HepG2 (cell line): Measurements from ENCODE around the gene RAB35. TPM values are rescaled to one million over a fixed set of nuclear protein-coding genes. Genes with fewer than 3 reads are reported as not detected.

ENCODE experiments used
- ATAC-seq: fragments of 200-7000 bp; cut with Tn5 transposase; 3 replicates; pipeline ENCODE4 v1.9.1; 2020; ENCODE audit warnings: mild to moderate bottlenecking, moderate library complexity
- BruUV-seq: library from RNA; stranded (reverse); fragments of 400-500 nt; replicated peaks from 2 replicates; lab custom pipeline; 2021; lab: Mats Ljungman, UMichigan
- CTCF ChIA-PET: fragments of 300-600 bp; formaldehyde crosslinking; extraction: SDS; loops from one replicate; lab custom pipeline; 2021; ENCODE audit warnings: low total read pairs, inconsistent platforms, low intra/inter-chr PET ratio; lab: Yijun Ruan, JAX
- POLR2A ChIA-PET: fragments of 350-600 bp; sonication (Branson Sonifier 250); formaldehyde crosslinking; loops from one replicate; lab custom pipeline; 2020; ENCODE audit warnings: antibody characterized with exemption, inconsistent platforms; lab: Yijun Ruan, JAX
- DNase-seq: peaks from one replicate; pipeline ENCODE4 v3.0.0-alpha.2; 2015; ENCODE audit warnings: low spot score
- FAIRE-seq: peaks from 3 replicates; lab custom pipeline; 2011; peaks lifted over from hg19 to GRCh38; lab: Jason Lieb, UNC
- H2AFZ ChIP-seq: one replicate; pipeline ENCODE4 v1.6.1; 2011; ENCODE audit warnings: low read length, inconsistent platforms
- H3K27ac ChIP-seq: fragments of 300-600 bp; 3 replicates; pipeline ENCODE4 v1.8.0; 2011; ENCODE audit warnings: mixed run types, mild to moderate bottlenecking, mixed read lengths, low read length, inconsistent platforms; ENCODE audit not compliant: insufficient read depth; ENCODE audit errors: extremely low read length
- H3K27me3 ChIP-seq, 2 experiments: fragments of 200-600 bp in 1 of 2; 2 replicates in 1 of 2; 3 replicates in 1 of 2; pipeline versions ENCODE4 v1.6.0 to v1.8.0; 2011; ENCODE audit warnings: low read length in 2 of 2, mild to moderate bottlenecking in 2 of 2, moderate library complexity in 2 of 2, inconsistent platforms in 1 of 2; ENCODE audit not compliant: insufficient read depth in 2 of 2, control insufficient read depth in 1 of 2
- H3K36me3 ChIP-seq, 2 experiments: fragments of 200-600 bp in 1 of 2; replicated peaks in 1 of 2; 2 replicates in 1 of 2; 3 replicates in 1 of 2; pipeline versions ENCODE4 v1.5.1 to v1.8.0; 2011; ENCODE audit warnings: low read length in 2 of 2, inconsistent platforms in 1 of 2; ENCODE audit not compliant: insufficient read depth in 2 of 2, control insufficient read depth in 1 of 2
- H3K4me1 ChIP-seq: 2 replicates; pipeline ENCODE4 v1.5.1; 2012; ENCODE audit warnings: low read length, inconsistent platforms; ENCODE audit not compliant: insufficient read depth
- H3K4me2 ChIP-seq: 2 replicates; pipeline ENCODE4 v1.6.0; 2011; ENCODE audit warnings: low read depth, low read length, inconsistent platforms
- H3K4me3 ChIP-seq, 3 experiments: fragments of 200-600 bp in 1 of 3; sonication (generic), shearing (Covaris generic) in 1 of 3; replicated peaks in 1 of 3; 2 replicates each; pipeline ENCODE4 v1.5.1; 2011 to 2016; ENCODE audit warnings: low read length in 3 of 3, inconsistent platforms in 2 of 3, low read depth in 2 of 3, mild to moderate bottlenecking in 2 of 3, control low read depth in 1 of 3, mixed read lengths in 1 of 3; ENCODE audit not compliant: insufficient read depth in 1 of 3
- H3K79me2 ChIP-seq: one replicate; pipeline ENCODE4 v1.6.1; 2011; ENCODE audit warnings: low read length, inconsistent platforms; ENCODE audit not compliant: insufficient read depth
- H3K9ac ChIP-seq: 2 replicates; pipeline ENCODE4 v1.6.0; 2011; ENCODE audit warnings: mild to moderate bottlenecking, low read depth, low read length, inconsistent platforms; ENCODE audit not compliant: insufficient read depth
- H3K9me3 ChIP-seq: 2 replicates; pipeline ENCODE4 v1.5.1; 2012; ENCODE audit warnings: mild to moderate bottlenecking, low read length
- H4K20me1 ChIP-seq: 2 replicates; pipeline ENCODE4 v1.6.0; 2011; ENCODE audit warnings: inconsistent platforms, mild to moderate bottlenecking, low read length, moderate library complexity; ENCODE audit not compliant: insufficient read depth
- FOXK1 ChIP-seq: sonication (generic); formaldehyde crosslinking; IDR thresholded peaks from 2 replicates; pipeline ENCODE4 v1.4.0; 2020; ENCODE audit warnings: low read depth, missing genetic modification reagents, borderline replicate concordance
- FOXP1 ChIP-seq, 2 experiments: fragments of 450-650 bp in 1 of 2; IDR thresholded peaks; 2 replicates each; pipeline ENCODE4 v1.6.1; 2017 to 2018; ENCODE audit warnings: antibody characterized with exemption in 1 of 2
- HDAC1 ChIP-seq: sonication (generic); formaldehyde crosslinking; IDR thresholded peaks from 2 replicates; pipeline ENCODE4 v1.5.1; 2020; ENCODE audit warnings: mild to moderate bottlenecking, missing genetic modification reagents
- HMG20A ChIP-seq: IDR thresholded peaks from 2 replicates; pipeline ENCODE4 v1.6.1; 2016; ENCODE audit warnings: borderline replicate concordance
- MAFK ChIP-seq, 2 experiments: IDR thresholded peaks in 1 of 2; conservative IDR thresholded peaks in 1 of 2; 2 replicates each; pipeline ENCODE4 v1.6.1; 2011; ENCODE audit warnings: improper control_type of control experiment in 2 of 2, low read length in 2 of 2
- MXI1 ChIP-seq: IDR thresholded peaks from 3 replicates; pipeline ENCODE4 v1.6.1; 2012; ENCODE audit warnings: low read depth, low read length, inconsistent platforms, borderline replicate concordance
- NFE2L2 ChIP-seq: fragments of 150-350 bp; IDR thresholded peaks from 2 replicates; pipeline ENCODE4 v1.6.1; 2014; ENCODE audit warnings: low read length
- NFKBIZ ChIP-seq: IDR thresholded peaks from 2 replicates; pipeline ENCODE4 v1.6.1; 2018; ENCODE audit warnings: missing genetic modification reagents, missing compliant biosample characterization
- PRDM4 ChIP-seq: sonication (generic); formaldehyde crosslinking; IDR thresholded peaks from 2 replicates; pipeline ENCODE4 v1.9.0; 2021; ENCODE audit warnings: missing genetic modification reagents, borderline replicate concordance
- RARA ChIP-seq: IDR thresholded peaks from 2 replicates; pipeline ENCODE4 v1.6.1; 2016; ENCODE audit warnings: missing genetic modification reagents, missing compliant biosample characterization
- RFX3 ChIP-seq: IDR thresholded peaks from 2 replicates; pipeline ENCODE4 v1.6.1; 2016; ENCODE audit warnings: missing biosample characterization, missing genetic modification reagents
- SAFB2 ChIP-seq: sonication (generic); formaldehyde crosslinking; IDR thresholded peaks from 2 replicates; pipeline ENCODE4 v1.5.1; 2020; ENCODE audit warnings: missing genetic modification reagents, low read depth, mild to moderate bottlenecking, borderline replicate concordance
- SAP130 ChIP-seq: IDR thresholded peaks from 2 replicates; pipeline ENCODE4 v1.6.1; 2016; ENCODE audit warnings: low read depth
- SNAI1 ChIP-seq: sonication (generic); formaldehyde crosslinking; IDR thresholded peaks from 2 replicates; pipeline ENCODE4 v1.5.0; 2020; ENCODE audit warnings: mild to moderate bottlenecking, missing genetic modification reagents, borderline replicate concordance
- SOX5 ChIP-seq: IDR thresholded peaks from 2 replicates; pipeline ENCODE4 v1.6.1; 2016; ENCODE audit warnings: borderline replicate concordance
- TEAD3 ChIP-seq: optimal IDR thresholded peaks from 2 replicates; pipeline ENCODE3; 2016; ENCODE audit warnings: borderline replicate concordance
- ZFX ChIP-seq: sonication (generic); formaldehyde crosslinking; IDR thresholded peaks from 2 replicates; pipeline ENCODE4 v1.4.0; 2020; ENCODE audit warnings: mild to moderate bottlenecking, low read depth, missing genetic modification reagents, moderate library complexity
- ZNF256 ChIP-seq: sonication (generic); formaldehyde crosslinking; conservative IDR thresholded peaks from 2 replicates; pipeline ENCODE4 v1.4.0; 2020; ENCODE audit warnings: missing genetic modification reagents
- ZNF468 ChIP-seq: sonication (generic); formaldehyde crosslinking; IDR thresholded peaks from 2 replicates; pipeline ENCODE4 v1.8.0; 2022; ENCODE audit warnings: mild to moderate bottlenecking, moderate library complexity, missing genetic modification reagents
- WGBS: methylation state at CpG from one replicate; pipeline ENCODE4 v1.1.6; 2017; ENCODE audit warnings: low lambda C conversion rate; 5-methylcytosine and 5-hydroxymethylcytosine counted together
- in situ Hi-C: cut with HindIII; loops from 2 replicates; pipeline ENCODE4 v1.10.0; 2017; ENCODE audit warnings: low pct_unique_long_range_greater_than_20kb; ENCODE audit not compliant: extremely low pct_ligation_motif_present
- intact Hi-C: fragments of 100-400 bp; cut with micrococcal nuclease; formaldehyde crosslinking; loops from one replicate; pipeline ENCODE4 v1.10.0; 2022; ENCODE audit not compliant: unreplicated experiment
- polyA plus RNA-seq, 8 experiments: library from polyadenylated mRNA; depleted of rRNA in 3 of 8; stranded (reverse) in 7 of 8; unstranded in 1 of 8; fragments of >200 nt; fragmentation: Illumina TruSeq in 4 of 8; extraction: Trizol in 4 of 8; gene quantifications; 2 replicates each; pipeline versions ENCODE4 v1.2.1 to v1.2.3, GENCODE V29; 2011 to 2016; ENCODE audit warnings: low read depth in 4 of 8, missing spikeins in 1 of 8, mixed read lengths in 1 of 8; ENCODE audit not compliant: insufficient read depth in 1 of 8
- total RNA-seq, 5 experiments: library from RNA; depleted of rRNA; stranded (reverse); fragments of >200 nt; fragmentation: Illumina TruSeq; extraction: Trizol; gene quantifications; 2 replicates each; pipeline ENCODE4 v1.2.3, GENCODE V29; 2016; ENCODE audit warnings: low read depth in 1 of 5

Gene RAB35
- total and polyA plus RNA-seq, 2 of the 13 experiments (the other 11 are each of a cell fraction or from before 2014, with no cell fraction given) = 25.2 to 29.1 TPM

- no peaks in the 10 kb centered on the region for H3K9me3 ChIP-seq
- DNase-seq (peak; percentile 36), ATAC-seq (no peak; the same call in 2 of the 3 replicates), FAIRE-seq (peak; percentile 73)
- no peaks in the 10 kb centered on the region; a peak in 1 of 5 replicates for H3K27me3 ChIP-seq
- no peak overlapping the region for H3K9ac ChIP-seq
- BruUV-seq = no TSS peak
- intact Hi-C loops = no loop called here
- TF ChIP-seq ZNF468 (no peak), RFX3 (CRISPR knock-in tag) (no peak), MXI1 (peak; percentile 17; the same call in 1 of the 3 replicates), FOXP1 (IDR thresholded peaks at IDR 0.05) (no peak), FOXP1 (CRISPR knock-in tag; IDR thresholded peaks at IDR 0.05) (peak; percentile 36; the same call in 1 of the 2 replicates), SAFB2 (CRISPR knock-in tag) (no peak), HMG20A (CRISPR knock-in tag) (peak; percentile 13; the same call in 1 of the 2 replicates), MAFK (conservative IDR thresholded peaks at IDR 0.05 in 1 of 2, IDR thresholded peaks at IDR 0.05 in 1 of 2; ENCODE audit: low read length in 2 of 2) (peak; percentile 39 to 46; a peak in 2 of 4 replicates), SNAI1 (CRISPR knock-in tag) (no peak), NFKBIZ (CRISPR knock-in tag) (no peak), FOXK1 (CRISPR knock-in tag) (0 out of 2 replicates have a peak, but pooled peaks have one; percentile 25), SAP130 (CRISPR knock-in tag) (peak; percentile 65), TEAD3 (CRISPR knock-in tag) (peak; percentile 71), PRDM4 (CRISPR knock-in tag) (no peak), ZFX (0 out of 2 replicates have a peak, but pooled peaks have one; percentile 17), HDAC1 (CRISPR knock-in tag) (no peak), ZNF256 (CRISPR knock-in tag) (no peak), NFE2L2 (peak; percentile 72), SOX5 (0 out of 2 replicates have a peak, but pooled peaks have one; percentile 25), RARA (peak; percentile 39; the same call in 1 of the 2 replicates)
- in situ Hi-C loops = no loop called here
- H3K4me3 ChIP-seq = no peak overlapping the region
- peak overlapping the region; percentile 2; the same call in 1 of the 2 replicates for H3K4me2 ChIP-seq
- peaks cover 77% of the 10 kb centered on the region for H3K4me1 ChIP-seq
- H4K20me1 ChIP-seq = peaks cover 9% of the 10 kb centered on the region
- H3K79me2 ChIP-seq = peaks cover 30% of the 10 kb centered on the region
- WGBS = 72% methylated on average over 9 of the region's 9 CpGs
- peak overlapping the region; percentile 49 for H3K27ac ChIP-seq
- H3K36me3 ChIP-seq = no peaks in the 10 kb centered on the region; a peak in 1 of 5 replicates
- ChIA-PET CTCF (no interaction called here), POLR2A (interaction anchor here (2.6 to 7.5 kb wide), 3 partner anchors 7 to 172 kb away, joined by 11 to 92 read pairs (median 26); partner anchors contain the start of genes RNU4-1, RNU4-2 and RPLP0)
- H2AFZ ChIP-seq = no peak overlapping the region
These were observed 2.9 kb upstream of the RAB35 start for GRCh38 chr12:120119271-120119973.
